K562 (cell line): ENCODE data around the gene ZNF275. TPM values are rescaled to one million over a fixed set of nuclear protein-coding genes. Genes with fewer than 3 reads are reported as not detected.

ENCODE experiments used
- HDAC6 ChIP-seq: IDR thresholded peaks from 2 replicates; pipeline ENCODE4 v1.6.1; 2012; ENCODE audit warnings: low read depth, mild to moderate bottlenecking, control low read depth, inconsistent platforms, low read length, moderate library complexity
- HDAC8 ChIP-seq: fragments of 450-650 bp; IDR thresholded peaks from 2 replicates; pipeline ENCODE4 v1.6.1; 2016; ENCODE audit warnings: mild to moderate bottlenecking, missing genetic modification characterization, moderate library complexity, missing compliant biosample characterization
- HINFP ChIP-seq: fragments of 450-650 bp; conservative IDR thresholded peaks from 2 replicates; pipeline ENCODE4 v1.6.1; 2016; ENCODE audit warnings: missing genetic modification characterization, low read depth, mild to moderate bottlenecking, control low read depth, missing compliant biosample characterization
- TOE1 ChIP-seq, 2 experiments: fragments of 450-650 bp in 1 of 2; sonication (generic) in 1 of 2; formaldehyde crosslinking in 1 of 2; IDR thresholded peaks; 2 replicates each; pipeline versions ENCODE4 v1.7.1 to v1.8.0; 2016 to 2022; ENCODE audit warnings: borderline replicate concordance in 2 of 2, mild to moderate bottlenecking in 2 of 2, antibody characterized with exemption in 1 of 2, inconsistent platforms in 1 of 2, low read depth in 1 of 2, missing genetic modification reagents in 1 of 2, moderate library complexity in 1 of 2
- polyA plus RNA-seq, 8 experiments: library from polyadenylated mRNA; depleted of rRNA in 4 of 8; stranded (reverse) in 5 of 8; unstranded in 3 of 8; fragments of >200 nt; fragmentation: Nextera tagmentation in 2 of 8; fragmentation: Illumina TruSeq in 1 of 8; extraction: Ambion mirVana in 2 of 8; extraction: Trizol in 1 of 8; gene quantifications; 2 replicates each; pipeline versions ENCODE4 v1.2.1 to v1.2.3, GENCODE V29; 2011 to 2014; ENCODE audit warnings: inconsistent platforms in 1 of 8, missing spikeins in 1 of 8
- total RNA-seq, 7 experiments: library from RNA; depleted of rRNA in 6 of 7; stranded (reverse); fragments of >200 nt in 6 of 7; fragmentation: Illumina TruSeq in 2 of 7; extraction: Trizol in 2 of 7; gene quantifications; 2 replicates each; pipeline versions ENCODE4 v1.2.1 to v1.2.3, GENCODE V29; 2011 to 2021; ENCODE audit warnings: low replicate concordance in 1 of 7
- TF ChIP-seq, protein P1 (sequence below): fragments of 250-450 bp; sonication (Bioruptor Pico); IDR thresholded peaks from 2 replicates; pipeline ENCODE4 v1.4.0; 2020; ENCODE audit warnings: mild to moderate bottlenecking, moderate library complexity

ZNF275 gene
- total and polyA plus RNA-seq, 9 of the 15 experiments (the other 6 are each of a cell fraction or from before 2014, with no cell fraction given): 2.1 to 19.1 (median 12.0) TPM

DNA sequence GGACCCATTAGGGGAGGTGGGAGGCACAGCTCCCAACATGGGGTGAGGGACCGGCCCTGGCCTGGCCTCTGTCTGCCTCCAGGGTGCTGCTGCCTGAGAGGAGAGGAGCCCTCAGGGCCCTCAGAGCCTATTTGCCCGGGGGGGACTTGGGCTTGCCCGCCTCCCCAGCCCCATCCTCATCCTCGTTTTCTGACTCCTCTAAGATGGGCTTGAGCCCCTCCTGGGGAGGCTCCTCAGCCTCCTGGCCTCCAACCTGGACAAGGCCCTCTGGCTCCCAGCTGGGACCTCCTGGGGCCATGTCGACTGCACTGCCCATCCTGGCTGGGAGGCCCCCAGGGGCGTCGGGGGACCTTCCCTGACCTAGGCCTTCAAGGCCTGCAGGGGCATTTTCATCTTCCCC, 15.1 kb upstream of the ZNF275 start (continued):
- TF ChIP-seq, protein P1, sequence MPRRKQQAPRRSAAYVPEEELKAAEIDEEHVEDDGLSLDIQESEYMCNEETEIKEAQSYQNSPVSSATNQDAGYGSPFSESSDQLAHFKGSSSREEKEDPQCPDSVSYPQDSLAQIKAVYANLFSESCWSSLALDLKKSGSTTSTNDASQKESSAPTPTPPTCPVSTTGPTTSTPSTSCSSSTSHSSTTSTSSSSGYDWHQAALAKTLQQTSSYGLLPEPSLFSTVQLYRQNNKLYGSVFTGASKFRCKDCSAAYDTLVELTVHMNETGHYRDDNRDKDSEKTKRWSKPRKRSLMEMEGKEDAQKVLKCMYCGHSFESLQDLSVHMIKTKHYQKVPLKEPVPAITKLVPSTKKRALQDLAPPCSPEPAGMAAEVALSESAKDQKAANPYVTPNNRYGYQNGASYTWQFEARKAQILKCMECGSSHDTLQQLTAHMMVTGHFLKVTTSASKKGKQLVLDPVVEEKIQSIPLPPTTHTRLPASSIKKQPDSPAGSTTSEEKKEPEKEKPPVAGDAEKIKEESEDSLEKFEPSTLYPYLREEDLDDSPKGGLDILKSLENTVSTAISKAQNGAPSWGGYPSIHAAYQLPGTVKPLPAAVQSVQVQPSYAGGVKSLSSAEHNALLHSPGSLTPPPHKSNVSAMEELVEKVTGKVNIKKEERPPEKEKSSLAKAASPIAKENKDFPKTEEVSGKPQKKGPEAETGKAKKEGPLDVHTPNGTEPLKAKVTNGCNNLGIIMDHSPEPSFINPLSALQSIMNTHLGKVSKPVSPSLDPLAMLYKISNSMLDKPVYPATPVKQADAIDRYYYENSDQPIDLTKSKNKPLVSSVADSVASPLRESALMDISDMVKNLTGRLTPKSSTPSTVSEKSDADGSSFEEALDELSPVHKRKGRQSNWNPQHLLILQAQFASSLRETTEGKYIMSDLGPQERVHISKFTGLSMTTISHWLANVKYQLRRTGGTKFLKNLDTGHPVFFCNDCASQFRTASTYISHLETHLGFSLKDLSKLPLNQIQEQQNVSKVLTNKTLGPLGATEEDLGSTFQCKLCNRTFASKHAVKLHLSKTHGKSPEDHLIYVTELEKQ: no peak
- TF ChIP-seq HDAC6 (no peak), TOE1 (IDR thresholded peaks at IDR 0.05; ENCODE audit: borderline replicate concordance) (no peak), TOE1 (CRISPR knock-in tag; IDR thresholded peaks at IDR 0.05; ENCODE audit: borderline replicate concordance, low read depth) (no peak), HDAC8 (no peak), HINFP (no peak)
- TF ChIP-seq, all 486 proteins: peak for 0
